Memory B cell (primary cell): ENCODE data around the gene VAC14.
"Not testable (repeated sequence)": the region's sequence is repeated elsewhere in the genome, so short reads cannot be mapped to it uniquely, and the experiment has no call there.

Experiments
- ATAC-seq: fragments of 150-1000 bp; cut with Tn5 transposase; 2 replicates; pipeline ENCODE4 v1.10.0; 2021; ENCODE audit warnings: low read depth, mild to moderate bottlenecking, moderate library complexity
- DNase-seq, 2 donors: peaks; one replicate each; pipeline ENCODE4 v3.0.0; 2022; ENCODE audit warnings: low spot score in 2 of 2
- H3K27ac Mint-ChIP-seq: one replicate; pipeline ENCODE4 v1.8.0; 2022; ENCODE audit warnings: mild to moderate bottlenecking, moderate library complexity, mixed read lengths
- H3K27me3 Mint-ChIP-seq: one replicate; pipeline ENCODE4 v1.8.0; 2022; ENCODE audit warnings: mixed read lengths
- H3K36me3 Mint-ChIP-seq: one replicate; pipeline ENCODE4 v1.8.0; 2022; ENCODE audit warnings: mild to moderate bottlenecking, mixed read lengths
- H3K4me1 Mint-ChIP-seq: one replicate; pipeline ENCODE4 v1.8.0; 2022; ENCODE audit warnings: mixed read lengths
- H3K4me3 Mint-ChIP-seq: one replicate; pipeline ENCODE4 v1.8.0; 2022; ENCODE audit warnings: mild to moderate bottlenecking, moderate library complexity, mixed read lengths
- H3K9me3 Mint-ChIP-seq: one replicate; pipeline ENCODE4 v1.8.0; 2022; ENCODE audit warnings: mixed read lengths

The VAC14 gene

DNA sequence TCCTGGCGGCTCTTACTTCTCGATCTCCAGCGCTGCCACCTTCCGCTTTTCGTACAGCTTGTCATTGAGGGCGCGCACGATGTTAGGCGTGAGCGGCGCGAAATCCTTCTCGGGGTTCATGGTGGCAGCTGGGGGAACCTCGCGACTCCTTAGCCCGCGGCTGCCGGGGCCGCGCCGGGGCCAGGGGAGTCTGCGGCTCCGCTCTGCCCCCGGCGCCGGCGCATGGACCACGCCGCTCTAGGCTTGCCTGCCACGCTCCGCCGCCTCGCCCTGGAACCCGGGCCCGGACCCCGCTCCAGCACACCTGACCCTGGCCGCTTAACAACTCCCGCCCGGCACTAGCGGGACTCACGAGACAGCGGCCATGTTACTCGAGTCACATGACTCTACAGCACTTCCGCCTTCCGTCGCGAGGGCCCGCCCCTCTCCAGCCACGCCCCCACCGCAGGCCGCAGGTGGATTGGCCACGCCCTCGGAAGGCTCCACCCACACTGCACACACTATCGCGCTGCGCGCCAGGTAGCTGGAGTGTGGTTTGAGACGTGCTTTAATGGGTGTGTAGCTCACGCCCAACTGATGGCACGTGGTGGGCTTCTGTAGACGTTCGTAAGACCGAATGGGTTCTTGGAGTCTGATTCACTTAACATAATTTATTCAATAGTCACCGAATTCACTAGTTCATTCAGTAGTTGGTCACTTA lies at the start of gene VAC14:
TSS of gene VAC14 (minus strand) at position 378 of the 700 bp plus-strand sequence. CDS start at position 120, 258 bp downstream.
- ATAC-seq: peak; percentile 93
- peaks cover 3% of the 10 kb centered on the region for H3K9me3 Mint-ChIP-seq
- H3K4me1 Mint-ChIP-seq: peaks cover 18% of the 10 kb centered on the region
- peak within 1 kb of the TSS; percentile 96 for H3K27ac Mint-ChIP-seq
- peak within 1 kb of the TSS; percentile 99 for H3K4me3 Mint-ChIP-seq
- H3K27me3 Mint-ChIP-seq: no peaks in the 10 kb centered on the region
- peaks cover 9% of the 10 kb centered on the region for H3K36me3 Mint-ChIP-seq
- DNase-seq: peak; percentile 98

DNA sequence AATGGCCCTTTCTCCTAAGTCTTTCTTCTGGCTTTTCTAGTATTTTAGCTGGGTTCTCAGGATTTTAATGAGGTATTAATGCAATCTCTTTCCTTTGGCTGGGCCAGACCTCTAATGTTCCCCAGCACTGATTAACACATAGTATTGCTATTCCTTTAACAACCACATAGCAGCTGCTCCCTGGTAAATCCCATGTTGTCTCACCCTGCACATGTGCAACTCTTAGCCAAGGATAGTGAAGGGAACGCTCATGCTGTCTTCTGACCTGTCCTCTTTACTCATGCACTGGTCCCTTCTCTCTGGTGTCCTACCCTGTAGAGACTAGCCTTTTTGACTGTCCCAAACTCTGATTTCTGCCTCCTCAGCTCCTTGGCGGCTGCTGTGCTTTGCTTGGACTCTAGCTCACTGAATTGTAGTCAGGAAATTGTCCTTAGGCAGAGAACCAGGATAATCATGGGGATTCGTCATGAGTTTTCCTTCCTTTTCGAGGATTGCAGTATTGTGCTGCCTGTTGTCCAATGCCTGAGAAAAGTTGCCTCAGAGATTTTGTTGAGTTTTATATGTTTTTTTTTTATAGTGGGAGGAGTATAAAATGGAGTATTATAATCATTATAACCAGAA lies 22.6 kb upstream of the VAC14 start:
- H3K4me3 Mint-ChIP-seq, H3K36me3 Mint-ChIP-seq, DNase-seq, H3K27me3 Mint-ChIP-seq, ATAC-seq, H3K9me3 Mint-ChIP-seq, H3K4me1 Mint-ChIP-seq, H3K27ac Mint-ChIP-seq: not testable (repeated sequence)

- not testable (repeated sequence) for DNase-seq, H3K27me3 Mint-ChIP-seq, H3K27ac Mint-ChIP-seq, H3K36me3 Mint-ChIP-seq, ATAC-seq, H3K4me1 Mint-ChIP-seq, H3K4me3 Mint-ChIP-seq, H3K9me3 Mint-ChIP-seq
Observed at GRCh38 chr16:70822734-70823133, 21.8 kb upstream of the VAC14 start.

DNA sequence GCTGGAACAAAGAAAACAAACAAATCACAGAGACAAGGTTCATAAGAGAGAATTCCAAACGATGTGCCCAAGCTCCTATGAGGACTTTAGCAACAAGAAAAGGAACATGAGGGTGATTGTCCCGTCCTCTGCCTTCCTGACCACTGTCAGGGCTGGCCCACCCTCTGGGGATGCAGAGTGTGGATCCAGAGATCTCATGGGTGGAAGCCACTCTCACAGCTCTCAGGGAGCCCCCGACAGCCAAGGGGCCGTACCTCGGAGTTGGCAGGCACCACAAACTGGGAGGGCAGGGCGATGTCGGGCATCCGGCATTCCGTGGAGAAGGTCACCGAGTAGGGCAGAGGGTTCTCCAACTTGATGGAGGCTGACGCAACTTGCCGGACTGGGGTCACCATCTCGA lies 17.1 kb upstream of the VAC14 start:
- H3K27ac Mint-ChIP-seq, H3K4me1 Mint-ChIP-seq, H3K27me3 Mint-ChIP-seq, H3K9me3 Mint-ChIP-seq, DNase-seq, ATAC-seq, H3K36me3 Mint-ChIP-seq, H3K4me3 Mint-ChIP-seq: not testable (repeated sequence)

DNA sequence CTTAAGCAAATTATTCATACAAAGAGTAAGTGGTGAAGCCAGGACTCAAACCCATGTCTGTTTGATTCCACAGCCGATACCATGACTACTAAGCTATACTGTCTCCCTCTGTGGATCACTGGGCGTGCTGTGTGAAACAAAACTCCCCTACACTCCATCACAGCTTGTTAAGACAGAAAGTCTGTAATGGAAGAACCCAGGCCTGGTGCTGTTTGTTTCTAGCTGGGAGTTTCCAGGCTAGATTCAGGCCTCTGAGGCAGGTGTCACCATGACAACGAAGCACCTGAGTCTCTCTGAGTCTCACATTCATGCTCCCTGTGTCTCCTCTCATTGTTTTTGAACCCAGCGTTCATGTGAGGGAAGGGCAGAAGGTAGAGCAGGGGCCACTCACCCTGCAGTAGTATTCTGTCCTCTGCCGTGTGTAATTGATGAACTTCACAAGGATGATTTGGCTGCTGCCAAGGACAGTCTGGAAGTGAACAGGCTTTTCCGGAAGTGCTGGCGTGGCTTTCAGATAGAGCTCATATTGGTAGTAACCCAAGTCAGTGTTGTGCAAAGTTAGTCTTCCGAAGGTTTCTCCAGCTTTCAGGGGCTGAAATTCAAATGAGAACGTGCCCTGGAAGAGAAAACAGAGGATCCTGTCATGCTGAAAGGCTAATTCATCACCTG lies 8.6 kb upstream of the VAC14 start:
- peak; percentile 31 for ATAC-seq
- Mint-ChIP-seq H3K27ac (no peak overlapping the region), H3K27me3 (peaks cover 9% of the 10 kb centered on the region), H3K9me3 (no peaks in the 10 kb centered on the region), H3K4me1 (no peaks in the 10 kb centered on the region), H3K4me3 (no peak overlapping the region), H3K36me3 (no peaks in the 10 kb centered on the region)
- DNase-seq: no peak

GRCh38 chr16:70808371-70808770 lies 7.4 kb upstream of the VAC14 start:
- H3K4me3 Mint-ChIP-seq: no peak overlapping the region
- H3K27ac Mint-ChIP-seq: no peak overlapping the region
- no peaks in the 10 kb centered on the region for H3K36me3 Mint-ChIP-seq
- H3K9me3 Mint-ChIP-seq: peaks cover 2% of the 10 kb centered on the region
- H3K4me1 Mint-ChIP-seq: no peaks in the 10 kb centered on the region
- DNase-seq: no peak
- H3K27me3 Mint-ChIP-seq: peaks cover 9% of the 10 kb centered on the region
- ATAC-seq: no peak

DNA sequence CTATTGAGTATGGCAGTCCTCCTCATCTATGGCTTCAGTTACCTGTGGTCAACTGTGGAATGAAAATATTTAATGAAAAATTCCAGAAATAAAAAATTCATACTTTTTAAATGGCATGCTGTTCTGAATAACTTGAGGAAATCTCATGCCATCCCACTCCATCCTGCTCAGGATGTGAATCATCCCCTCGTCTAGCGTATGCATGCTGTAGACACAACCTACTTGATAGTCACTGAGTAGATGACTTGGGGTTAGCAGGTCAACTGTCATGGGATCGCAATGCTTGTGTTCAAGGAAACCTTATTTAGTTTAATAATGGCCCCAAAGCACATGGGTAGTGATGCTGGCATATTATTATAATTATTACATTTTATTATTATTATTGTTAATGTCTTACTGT lies 4.8 kb upstream of the VAC14 start:
- DNase-seq: no peak
- no peaks in the 10 kb centered on the region for H3K4me1 Mint-ChIP-seq
- H3K4me3 Mint-ChIP-seq: no peak overlapping the region
- H3K36me3 Mint-ChIP-seq: no peaks in the 10 kb centered on the region
- peaks cover 9% of the 10 kb centered on the region for H3K27me3 Mint-ChIP-seq
- no peak for ATAC-seq
- no peak overlapping the region for H3K27ac Mint-ChIP-seq
- peaks cover 3% of the 10 kb centered on the region for H3K9me3 Mint-ChIP-seq

GRCh38 chr16:70805380-70805779 lies 4.4 kb upstream of the VAC14 start:
- Mint-ChIP-seq H3K27ac (no peak overlapping the region), H3K36me3 (no peaks in the 10 kb centered on the region), H3K9me3 (peaks cover 3% of the 10 kb centered on the region), H3K4me3 (no peak overlapping the region), H3K4me1 (peaks cover 3% of the 10 kb centered on the region), H3K27me3 (peaks cover 9% of the 10 kb centered on the region)
- DNase-seq (no peak), ATAC-seq (no peak)

GRCh38 chr16:70804734-70805169 lies 3.8 kb upstream of the VAC14 start:
- Mint-ChIP-seq H3K36me3 (no peaks in the 10 kb centered on the region), H3K27me3 (peaks cover 7% of the 10 kb centered on the region), H3K4me1 (peaks cover 6% of the 10 kb centered on the region), H3K4me3 (no peak overlapping the region), H3K27ac (no peak overlapping the region), H3K9me3 (peaks cover 3% of the 10 kb centered on the region)
- DNase-seq (no peak), ATAC-seq (no peak)

DNA sequence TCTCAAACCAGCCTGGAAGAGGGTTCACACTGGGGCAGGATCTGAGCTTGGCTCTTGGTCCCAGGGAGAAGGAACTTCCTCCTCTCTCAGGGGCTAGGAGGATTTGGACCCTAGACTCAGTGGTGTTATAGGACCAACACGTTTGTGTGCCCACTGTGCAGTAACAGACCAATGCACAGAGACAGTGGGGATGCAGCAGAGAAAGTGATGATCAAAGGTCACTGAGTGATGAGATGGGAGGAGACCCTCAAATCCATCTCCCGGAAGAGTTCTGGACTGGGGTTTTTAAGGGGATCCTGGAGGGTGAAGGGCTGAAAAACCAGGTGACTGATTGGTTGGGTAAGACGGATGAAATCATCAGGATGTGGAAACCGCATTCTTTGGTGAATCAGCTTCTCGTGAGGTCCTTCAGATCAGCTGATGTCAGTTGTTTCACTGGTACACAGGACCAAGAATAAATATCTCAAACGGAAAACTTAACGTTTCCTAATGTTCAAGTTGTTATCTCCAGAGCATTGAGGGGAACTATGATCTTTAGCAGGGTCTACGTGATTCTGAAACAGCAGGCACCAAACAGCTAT lies 3.3 kb upstream of the VAC14 start:
- peaks cover 3% of the 10 kb centered on the region for H3K9me3 Mint-ChIP-seq
- H3K27me3 Mint-ChIP-seq: peaks cover 7% of the 10 kb centered on the region
- DNase-seq: no peak
- no peak overlapping the region for H3K4me3 Mint-ChIP-seq
- H3K36me3 Mint-ChIP-seq: no peaks in the 10 kb centered on the region
- no peak overlapping the region for H3K27ac Mint-ChIP-seq
- peaks cover 10% of the 10 kb centered on the region for H3K4me1 Mint-ChIP-seq
- no peak for ATAC-seq

- no peak for DNase-seq
- Mint-ChIP-seq H3K36me3 (no peaks in the 10 kb centered on the region), H3K27me3 (peaks cover 7% of the 10 kb centered on the region), H3K9me3 (peaks cover 3% of the 10 kb centered on the region), H3K4me1 (peaks cover 14% of the 10 kb centered on the region), H3K4me3 (no peak overlapping the region), H3K27ac (no peak overlapping the region)
- ATAC-seq: no peak
Observed at GRCh38 chr16:70803319-70803718, 2.4 kb upstream of the VAC14 start.

- Mint-ChIP-seq H3K4me3 (peak overlapping the region; percentile 99), H3K27ac (peak overlapping the region; percentile 96), H3K36me3 (peaks cover 8% of the 10 kb centered on the region), H3K9me3 (peaks cover 3% of the 10 kb centered on the region), H3K4me1 (peaks cover 16% of the 10 kb centered on the region), H3K27me3 (peaks cover 1% of the 10 kb centered on the region)
- ATAC-seq (no peak), DNase-seq (no peak)
Observed at GRCh38 chr16:70801611-70802010, 653 bp upstream of the VAC14 start.

GRCh38 chr16:70800311-70800710 lies 647 bp downstream of the VAC14 start:
- H3K4me1 Mint-ChIP-seq: peaks cover 21% of the 10 kb centered on the region
- peak overlapping the region; percentile 96 for H3K27ac Mint-ChIP-seq
- no peak for ATAC-seq
- H3K9me3 Mint-ChIP-seq: peaks cover 3% of the 10 kb centered on the region
- H3K36me3 Mint-ChIP-seq: peaks cover 9% of the 10 kb centered on the region
- H3K27me3 Mint-ChIP-seq: no peaks in the 10 kb centered on the region
- no peak for DNase-seq
- H3K4me3 Mint-ChIP-seq: peak overlapping the region; percentile 99

DNA sequence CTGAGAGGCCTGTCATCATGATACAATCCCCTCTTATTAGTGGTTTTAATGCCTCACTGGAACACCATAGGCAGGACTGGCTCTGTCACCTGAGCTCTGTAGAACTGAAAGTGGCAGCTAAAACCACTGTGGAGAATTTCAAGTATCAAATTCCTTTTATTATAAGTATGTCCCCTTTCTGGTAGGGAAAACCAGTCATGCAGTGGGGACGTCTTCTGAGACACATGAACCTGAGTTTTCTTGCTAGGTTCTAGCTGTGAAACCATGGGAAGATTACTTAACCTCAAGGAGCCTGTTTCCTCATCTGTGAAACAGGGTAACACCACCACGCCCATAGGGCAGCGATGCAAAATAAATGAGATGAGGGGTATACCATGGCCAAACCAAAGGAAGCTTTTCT lies 4.7 kb downstream of the VAC14 start:
- Mint-ChIP-seq H3K36me3 (peaks cover 9% of the 10 kb centered on the region), H3K27ac (no peak overlapping the region)

More for the DNA sequence above, 4.7 kb downstream of the VAC14 start:
- no peak for ATAC-seq
- peaks cover 42% of the 10 kb centered on the region for H3K4me1 Mint-ChIP-seq
- H3K9me3 Mint-ChIP-seq: no peaks in the 10 kb centered on the region
- no peak overlapping the region for H3K4me3 Mint-ChIP-seq
- DNase-seq: no peak
- no peaks in the 10 kb centered on the region for H3K27me3 Mint-ChIP-seq
